HG03432 (cell line): ENCODE data around the gene RBM11.

Experiments
- ATAC-seq: cut with Tn5 transposase; IDR thresholded peaks from one replicate; pipeline ENCODE4 v1.9.1; 2021; ENCODE audit warnings: mild to moderate bottlenecking, moderate library complexity; ENCODE audit not compliant: unreplicated experiment

Gene RBM11

GRCh38 chr21:14270631-14271030 is 54.7 kb downstream of the RBM11 start:
- no peak for ATAC-seq

DNA sequence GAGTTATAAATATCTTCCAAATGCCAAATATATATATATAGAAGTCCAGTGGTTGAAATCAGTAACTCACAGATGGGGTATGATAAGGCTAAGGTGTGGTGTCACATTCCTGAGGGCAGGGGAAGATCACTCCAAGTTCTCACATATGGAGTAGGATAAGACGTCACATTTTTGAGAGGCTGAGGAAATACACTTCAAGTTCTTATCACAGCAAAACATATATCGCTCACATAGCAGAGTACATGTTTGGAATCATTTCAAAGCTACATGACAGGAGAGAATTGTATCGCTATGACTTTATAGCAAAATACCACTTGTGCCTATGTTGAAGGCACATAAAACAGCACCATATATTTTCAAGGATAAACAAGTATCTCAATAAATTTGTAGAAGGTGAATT is 55.1 kb downstream of the RBM11 start:
- no peak for ATAC-seq

DNA sequence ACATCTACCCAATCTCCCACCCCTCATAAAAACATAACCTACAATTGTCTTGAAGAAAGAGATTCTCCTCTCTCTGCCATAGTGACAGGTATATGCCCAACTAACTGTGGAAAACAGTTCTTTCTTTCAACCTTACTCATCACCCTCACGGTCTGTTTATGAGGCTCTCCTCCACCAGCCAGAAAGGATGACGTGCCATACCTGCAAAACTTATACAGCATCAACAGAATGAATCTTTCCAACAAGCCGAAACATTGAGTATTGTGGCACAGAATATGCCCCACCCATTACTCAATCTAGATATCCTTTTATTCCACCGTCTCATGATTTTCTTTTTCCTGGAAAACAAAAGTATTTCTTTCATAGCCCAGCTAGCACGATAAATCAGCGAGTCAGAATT is 55.7 kb downstream of the RBM11 start:
- no peak for ATAC-seq

DNA sequence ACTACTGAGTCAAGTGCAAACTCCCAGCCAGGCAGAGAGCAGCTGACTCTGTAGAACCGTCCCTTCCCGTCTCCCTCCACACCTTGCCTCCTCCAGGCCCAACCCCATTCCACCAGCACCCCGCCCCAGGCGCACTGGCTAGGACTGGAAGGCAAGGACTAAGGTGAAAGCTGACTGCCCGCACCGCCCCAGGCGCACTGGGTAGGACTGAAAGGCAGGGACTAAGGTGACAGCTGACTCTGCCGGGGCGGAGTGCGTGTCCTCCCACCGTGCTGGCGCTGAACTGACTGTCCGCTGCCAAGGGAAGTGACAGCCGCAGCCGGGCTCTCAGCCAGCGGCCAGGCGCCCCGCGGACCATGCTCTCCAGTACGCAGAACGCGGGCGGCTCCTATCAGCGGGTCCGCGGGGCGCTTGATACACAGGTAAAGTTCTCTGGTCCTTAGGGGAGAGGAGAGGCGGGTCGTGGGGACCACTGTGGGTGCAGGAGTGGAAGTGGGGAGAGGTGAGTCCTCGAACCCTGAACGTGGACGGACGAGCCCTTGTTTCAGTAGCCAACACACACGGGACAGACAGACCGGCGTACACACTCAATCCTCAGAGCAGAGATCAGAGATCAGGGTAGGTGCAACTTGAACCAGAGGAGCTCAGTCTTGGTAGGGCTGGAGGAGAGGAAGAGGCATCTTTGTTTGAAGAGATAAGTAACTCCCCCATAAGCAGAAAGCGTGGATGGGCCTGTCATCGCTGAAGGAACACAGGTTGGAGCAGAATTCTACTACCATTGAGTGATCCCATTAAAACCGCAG is 58.0 kb downstream of the RBM11 start:
- no peak for ATAC-seq

DNA sequence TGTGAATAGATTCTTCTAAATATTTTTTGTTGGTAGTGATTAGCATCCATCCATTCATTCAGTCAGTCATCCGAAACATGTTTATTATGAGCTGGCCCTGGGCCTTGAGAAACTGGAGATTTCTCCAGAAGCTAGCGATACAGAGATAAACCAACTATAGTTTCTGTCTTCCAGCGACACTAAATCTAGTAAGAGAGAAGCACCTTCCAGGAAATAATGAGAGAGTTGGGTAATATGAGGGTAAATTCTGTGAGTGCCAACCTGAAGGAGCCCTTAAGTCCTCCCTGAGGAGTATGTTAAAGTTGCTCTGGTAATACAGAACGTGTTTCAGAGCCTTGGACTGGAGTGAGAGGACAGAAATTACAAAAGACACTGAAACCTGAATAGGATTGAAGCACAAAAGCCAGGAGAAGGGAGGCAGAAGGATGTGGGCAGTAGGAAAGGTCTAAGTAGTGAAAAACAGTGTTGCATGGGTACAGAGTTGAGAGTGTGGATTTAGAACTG is 59.8 kb downstream of the RBM11 start:
- ATAC-seq = no peak
